Eye (tissue), 1 donor: ENCODE data around the gene HOXC10.

ENCODE experiments used
- DNase-seq: peaks from one replicate; pipeline ENCODE4 v3.0.0-alpha.2; 2015

The HOXC10 gene

GRCh38 chr12:54030889-54031471 lies 46.0 kb downstream of the HOXC10 start:
- DNase-seq = no peak

GRCh38 chr12:54031480-54031879 lies 46.5 kb downstream of the HOXC10 start:
- DNase-seq = no peak

- DNase-seq = no peak
These were observed 47.2 kb downstream of the HOXC10 start for GRCh38 chr12:54032086-54032619.

- peak; percentile 92 for DNase-seq
These were observed 47.7 kb downstream of the HOXC10 start, which contains the start of gene HOXC5 for GRCh38 chr12:54032627-54033100. Gene HOXC5 (plus strand): TSS chr12:54033050. CDS start chr12:54033123, 73 bp downstream.

- no peak for DNase-seq
These were observed 48.4 kb downstream of the HOXC10 start for GRCh38 chr12:54033106-54033979.

GRCh38 chr12:54033980-54034784 lies 49.2 kb downstream of the HOXC10 start:
- DNase-seq = no peak

- DNase-seq = no peak
These were observed 49.9 kb downstream of the HOXC10 start for GRCh38 chr12:54034785-54035310.

GRCh38 chr12:54035568-54036264 lies 50.8 kb downstream of the HOXC10 start:
- DNase-seq = no peak

- DNase-seq = no peak
These were observed 51.8 kb downstream of the HOXC10 start for GRCh38 chr12:54036620-54037359.

- DNase-seq = no peak
These were observed 52.7 kb downstream of the HOXC10 start for GRCh38 chr12:54037360-54038283.

GRCh38 chr12:54038284-54038870 lies 53.4 kb downstream of the HOXC10 start:
- DNase-seq = no peak

GRCh38 chr12:54038871-54039414 lies 54.0 kb downstream of the HOXC10 start:
- no peak for DNase-seq

GRCh38 chr12:54039417-54040147 lies 54.6 kb downstream of the HOXC10 start:
- DNase-seq = no peak
